ENCODE measurements around the gene RFX3.

The RFX3 gene

GRCh38 chr9:3262826-3263529 lies 262.8 kb downstream of the RFX3 start:
- no peak for TF ChIP-seq CTCF (IDR thresholded peaks at IDR 0.05; ENCODE audit: low read depth, low read length, missing control alignments)
- DNase-seq (ENCODE audit: low read depth), result no peak
- no peak overlapping the region for H3K4me3 ChIP-seq (ENCODE audit: low read depth, low read length)

GRCh38 chr9:3261484-3261883 lies 264.3 kb downstream of the RFX3 start:
- DNase-seq (ENCODE audit: low read depth), result no peak
- TF ChIP-seq CTCF (IDR thresholded peaks at IDR 0.05; ENCODE audit: low read depth, low read length, missing control alignments), result no peak

GRCh38 chr9:3256571-3257330 lies 269.1 kb downstream of the RFX3 start:
- no peak overlapping the region for H3K4me3 ChIP-seq (ENCODE audit: low read depth, low read length)
- no peak for DNase-seq (ENCODE audit: low read depth)
- no peak for TF ChIP-seq CTCF (IDR thresholded peaks at IDR 0.05; ENCODE audit: low read depth, low read length, missing control alignments)

More at GRCh38 chr9:3261484-3261883, 264.3 kb downstream of the RFX3 start:
- no peak overlapping the region for H3K4me3 ChIP-seq (ENCODE audit: low read depth, low read length)

GRCh38 chr9:3251309-3251708 lies 274.5 kb downstream of the RFX3 start:
- no peak for TF ChIP-seq CTCF (IDR thresholded peaks at IDR 0.05; ENCODE audit: low read depth, low read length, missing control alignments)
- no peak for DNase-seq (ENCODE audit: low read depth)
- H3K4me3 ChIP-seq (ENCODE audit: low read depth, low read length), result no peak overlapping the region

GRCh38 chr9:3250741-3251140 lies 275.1 kb downstream of the RFX3 start:
- no peak overlapping the region for H3K4me3 ChIP-seq (ENCODE audit: low read depth, low read length)
- no peak for DNase-seq (ENCODE audit: low read depth)
- no peak for TF ChIP-seq CTCF (IDR thresholded peaks at IDR 0.05; ENCODE audit: low read depth, low read length, missing control alignments)

- DNase-seq (ENCODE audit: low read depth), result no peak
- H3K4me3 ChIP-seq (ENCODE audit: low read depth, low read length), result no peak overlapping the region
- no peak for TF ChIP-seq CTCF (IDR thresholded peaks at IDR 0.05; ENCODE audit: low read depth, low read length, missing control alignments)
These were observed 278.6 kb downstream of the RFX3 start for GRCh38 chr9:3247211-3247610.
